Measurements from ENCODE around the gene C6orf132. TPM values are rescaled to one million over a fixed set of nuclear protein-coding genes. Genes with fewer than 3 reads are reported as not detected.

C6orf132 gene
- total RNA-seq, 1 donor from 2014 or later, result 5.3 TPM

- Histone ChIP-seq H3K36me3 (ENCODE audit: insufficient read depth, low read length) (no peaks in the 10 kb centered on the region), H2AFZ (ENCODE audit: low read depth, low read length) (peak overlapping the region; percentile 80), H3K4me2 (ENCODE audit: low read length) (peak overlapping the region; percentile 72), H4K20me1 (ENCODE audit: insufficient read depth, low read length) (no peaks in the 10 kb centered on the region), H3K9me3 (ENCODE audit: insufficient read depth, low read depth, low read length) (no peaks in the 10 kb centered on the region), H3K9ac (ENCODE audit: low read length) (no peak overlapping the region), H3K79me2 (ENCODE audit: insufficient read depth, low read length) (no peaks in the 10 kb centered on the region), H3K27ac (ENCODE audit: low read depth, low read length) (no peak overlapping the region), H3K4me1 (ENCODE audit: insufficient read depth, low read length) (peaks cover 26% of the 10 kb centered on the region), H3K27me3 (ENCODE audit: insufficient read depth, low read length) (no peaks in the 10 kb centered on the region), H3K4me3 (ENCODE audit: insufficient read depth, low read depth, low read length) (no peak overlapping the region)
- Mint-ChIP-seq H3K9me3 (ENCODE audit: unreplicated experiment) (no peaks in the 10 kb centered on the region), H3K36me3 (ENCODE audit: low read depth, unreplicated experiment) (peaks cover 8% of the 10 kb centered on the region), H3K27me3 (ENCODE audit: low read depth, unreplicated experiment) (peaks cover 7% of the 10 kb centered on the region), H3K4me1 (ENCODE audit: low read depth, unreplicated experiment) (peaks cover 16% of the 10 kb centered on the region), H3K27ac (ENCODE audit: unreplicated experiment) (no peak overlapping the region), H3K4me3 (ENCODE audit: unreplicated experiment) (no peak overlapping the region)
- no peak for DNase-seq (ENCODE audit: low read depth)
- no peak for TF ChIP-seq EZH2 (IDR thresholded peaks at IDR 0.05; ENCODE audit: insufficient read depth, low read length)
- TF ChIP-seq, protein P1, sequence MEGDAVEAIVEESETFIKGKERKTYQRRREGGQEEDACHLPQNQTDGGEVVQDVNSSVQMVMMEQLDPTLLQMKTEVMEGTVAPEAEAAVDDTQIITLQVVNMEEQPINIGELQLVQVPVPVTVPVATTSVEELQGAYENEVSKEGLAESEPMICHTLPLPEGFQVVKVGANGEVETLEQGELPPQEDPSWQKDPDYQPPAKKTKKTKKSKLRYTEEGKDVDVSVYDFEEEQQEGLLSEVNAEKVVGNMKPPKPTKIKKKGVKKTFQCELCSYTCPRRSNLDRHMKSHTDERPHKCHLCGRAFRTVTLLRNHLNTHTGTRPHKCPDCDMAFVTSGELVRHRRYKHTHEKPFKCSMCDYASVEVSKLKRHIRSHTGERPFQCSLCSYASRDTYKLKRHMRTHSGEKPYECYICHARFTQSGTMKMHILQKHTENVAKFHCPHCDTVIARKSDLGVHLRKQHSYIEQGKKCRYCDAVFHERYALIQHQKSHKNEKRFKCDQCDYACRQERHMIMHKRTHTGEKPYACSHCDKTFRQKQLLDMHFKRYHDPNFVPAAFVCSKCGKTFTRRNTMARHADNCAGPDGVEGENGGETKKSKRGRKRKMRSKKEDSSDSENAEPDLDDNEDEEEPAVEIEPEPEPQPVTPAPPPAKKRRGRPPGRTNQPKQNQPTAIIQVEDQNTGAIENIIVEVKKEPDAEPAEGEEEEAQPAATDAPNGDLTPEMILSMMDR (IDR thresholded peaks at IDR 0.05; ENCODE audit: insufficient read depth, low read depth, low read length), result no peak
- FAIRE-seq, result no peak
These were observed 38.7 kb downstream of the C6orf132 start for GRCh38 chr6:42103753-42104094.

DNA sequence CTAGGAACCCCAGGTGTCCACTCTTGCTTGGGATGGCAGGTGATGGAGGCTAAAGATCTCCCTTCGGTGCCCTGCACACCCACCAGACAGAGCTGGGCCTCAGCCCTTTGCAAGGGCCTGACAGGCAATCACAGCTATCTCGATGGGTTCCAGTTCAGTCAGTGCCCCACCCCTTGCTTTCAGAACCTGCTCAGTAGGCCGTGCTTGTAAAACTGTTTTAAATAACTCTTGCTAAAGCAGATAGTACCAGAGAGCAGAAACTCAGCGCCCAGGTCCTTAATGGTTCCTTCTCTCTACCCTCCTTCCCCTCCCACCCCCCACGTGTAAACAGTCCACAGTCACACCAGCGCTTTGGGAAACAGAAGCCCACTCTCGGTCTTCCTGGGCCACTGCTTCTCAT lies 39.2 kb downstream of the C6orf132 start:
- H3K4me2 ChIP-seq (ENCODE audit: low read length), result no peak overlapping the region
- H3K79me2 ChIP-seq (ENCODE audit: insufficient read depth, low read length), result no peaks in the 10 kb centered on the region
- Mint-ChIP-seq H3K36me3 (ENCODE audit: low read depth, unreplicated experiment) (peaks cover 8% of the 10 kb centered on the region), H3K27ac (ENCODE audit: unreplicated experiment) (no peak overlapping the region), H3K4me3 (ENCODE audit: unreplicated experiment) (no peak overlapping the region), H3K9me3 (ENCODE audit: unreplicated experiment) (no peaks in the 10 kb centered on the region), H3K4me1 (ENCODE audit: low read depth, unreplicated experiment) (peaks cover 16% of the 10 kb centered on the region), H3K27me3 (ENCODE audit: low read depth, unreplicated experiment) (peaks cover 7% of the 10 kb centered on the region)
- H4K20me1 ChIP-seq (ENCODE audit: insufficient read depth, low read length), result no peaks in the 10 kb centered on the region
- peaks cover 26% of the 10 kb centered on the region for H3K4me1 ChIP-seq (ENCODE audit: insufficient read depth, low read length)
- no peak overlapping the region for H3K4me3 ChIP-seq (ENCODE audit: insufficient read depth, low read depth, low read length)
- no peak overlapping the region for H3K27ac ChIP-seq (ENCODE audit: low read depth, low read length)
- no peaks in the 10 kb centered on the region for H3K27me3 ChIP-seq (ENCODE audit: insufficient read depth, low read length)
- H3K9me3 ChIP-seq (ENCODE audit: insufficient read depth, low read depth, low read length), result no peaks in the 10 kb centered on the region
- DNase-seq (ENCODE audit: low read depth), result no peak
- FAIRE-seq, result no peak
- no peak overlapping the region for H2AFZ ChIP-seq (ENCODE audit: low read depth, low read length)
- H3K9ac ChIP-seq (ENCODE audit: low read length), result no peak overlapping the region
- TF ChIP-seq, protein P1 (IDR thresholded peaks at IDR 0.05; ENCODE audit: insufficient read depth, low read depth, low read length), result no peak
- TF ChIP-seq EZH2 (IDR thresholded peaks at IDR 0.05; ENCODE audit: insufficient read depth, low read length), result no peak
- H3K36me3 ChIP-seq (ENCODE audit: insufficient read depth, low read length), result no peaks in the 10 kb centered on the region

DNA sequence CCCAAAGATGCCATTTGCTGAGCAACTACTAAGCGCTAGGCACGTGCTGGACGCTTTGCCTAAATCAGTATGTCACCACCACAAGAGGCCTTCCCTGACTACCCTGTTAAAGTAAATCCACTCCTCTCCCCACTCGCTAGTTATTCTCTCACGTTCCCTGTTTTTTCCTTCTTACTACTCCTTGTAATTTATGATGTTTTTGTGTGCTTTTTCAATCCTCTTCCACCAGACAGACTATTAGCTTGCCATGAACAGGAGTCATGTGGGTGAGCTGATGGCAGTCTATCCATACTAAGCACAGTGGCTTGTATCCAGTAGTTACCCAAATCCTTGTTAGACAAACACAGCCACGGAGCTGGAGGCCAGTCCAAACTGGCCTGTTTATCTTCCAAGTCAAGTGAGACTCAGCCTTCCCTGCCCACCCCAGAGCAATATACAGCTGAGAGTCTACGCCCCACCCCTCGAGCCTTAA lies 41.2 kb downstream of the C6orf132 start:
- TF ChIP-seq, protein P1 (IDR thresholded peaks at IDR 0.05; ENCODE audit: insufficient read depth, low read depth, low read length), result no peak
- no peak for TF ChIP-seq EZH2 (IDR thresholded peaks at IDR 0.05; ENCODE audit: insufficient read depth, low read length)
- Histone ChIP-seq H3K4me1 (ENCODE audit: insufficient read depth, low read length) (peaks cover 26% of the 10 kb centered on the region), H3K27me3 (ENCODE audit: insufficient read depth, low read length) (no peaks in the 10 kb centered on the region), H3K79me2 (ENCODE audit: insufficient read depth, low read length) (no peaks in the 10 kb centered on the region), H4K20me1 (ENCODE audit: insufficient read depth, low read length) (no peaks in the 10 kb centered on the region), H3K36me3 (ENCODE audit: insufficient read depth, low read length) (no peaks in the 10 kb centered on the region), H2AFZ (ENCODE audit: low read depth, low read length) (no peak overlapping the region), H3K9ac (ENCODE audit: low read length) (no peak overlapping the region), H3K4me3 (ENCODE audit: insufficient read depth, low read depth, low read length) (no peak overlapping the region), H3K9me3 (ENCODE audit: insufficient read depth, low read depth, low read length) (no peaks in the 10 kb centered on the region), H3K4me2 (ENCODE audit: low read length) (no peak overlapping the region), H3K27ac (ENCODE audit: low read depth, low read length) (peak overlapping the region; percentile 34)
- Mint-ChIP-seq H3K4me1 (ENCODE audit: low read depth, unreplicated experiment) (peaks cover 16% of the 10 kb centered on the region), H3K9me3 (ENCODE audit: unreplicated experiment) (no peaks in the 10 kb centered on the region), H3K36me3 (ENCODE audit: low read depth, unreplicated experiment) (peaks cover 6% of the 10 kb centered on the region), H3K27ac (ENCODE audit: unreplicated experiment) (peak overlapping the region; percentile 21), H3K27me3 (ENCODE audit: low read depth, unreplicated experiment) (peaks cover 12% of the 10 kb centered on the region), H3K4me3 (ENCODE audit: unreplicated experiment) (no peak overlapping the region)
- no peak for FAIRE-seq
- no peak for DNase-seq (ENCODE audit: low read depth)

Measured in astrocyte (in vitro differentiated cells and primary cell).